HCT116 (cell line): ENCODE data around the gene APLN.

Experiments
- CTCF ChIP-seq, 3 experiments: fragments of 200-600 bp in 1 of 3; sonication (generic) in 1 of 3; IDR thresholded peaks in 2 of 3; conservative IDR thresholded peaks in 1 of 3; 2 replicates each; pipeline ENCODE4 v1.5.1; 2012 to 2017; ENCODE audit warnings: low read depth in 2 of 3, low read length in 2 of 3, antibody characterized with exemption in 1 of 3, borderline replicate concordance in 1 of 3, control low read depth in 1 of 3, mild to moderate bottlenecking in 1 of 3, mixed read lengths in 1 of 3, mixed run types in 1 of 3, moderate library complexity in 1 of 3; ENCODE audit not compliant: insufficient read depth in 1 of 3
- EZH2 ChIP-seq: fragments of 200-600 bp; sonication (generic); IDR thresholded peaks from 2 replicates; pipeline ENCODE4 v1.6.1; 2017; ENCODE audit warnings: antibody characterized with exemption, mixed run types
- FOSL1 ChIP-seq: IDR thresholded peaks from 2 replicates; pipeline ENCODE4 v1.6.1; 2012; ENCODE audit warnings: low read depth
- MAX ChIP-seq: IDR thresholded peaks from 2 replicates; pipeline ENCODE4 v1.6.1; 2012
- POLR2A ChIP-seq: IDR thresholded peaks from 2 replicates; pipeline ENCODE4 v1.7.0; 2011; ENCODE audit warnings: borderline replicate concordance; ENCODE audit not compliant: insufficient read depth, insufficient read length; ENCODE audit errors: extremely low read depth
- POLR2AphosphoS5 ChIP-seq: IDR thresholded peaks from 2 replicates; pipeline ENCODE4 v1.6.1; 2011; ENCODE audit warnings: mild to moderate bottlenecking, low read depth, low read length, moderate library complexity
- TF ChIP-seq, protein P1 (sequence below): IDR thresholded peaks from 2 replicates; pipeline ENCODE4 v1.6.1; 2012; ENCODE audit warnings: low read depth

- TF ChIP-seq FOSL1: no peak
- TF ChIP-seq POLR2A: no peak
- TF ChIP-seq CTCF (IDR thresholded peaks at IDR 0.05 in 2 of 3, conservative IDR thresholded peaks at IDR 0.05 in 1 of 3; ENCODE audit: borderline replicate concordance in 1 of 3, insufficient read depth in 1 of 3, low read depth in 2 of 3, low read length in 2 of 3): no peak
- no peak for TF ChIP-seq MAX
- no peak for TF ChIP-seq POLR2AphosphoS5
- TF ChIP-seq, protein P1, sequence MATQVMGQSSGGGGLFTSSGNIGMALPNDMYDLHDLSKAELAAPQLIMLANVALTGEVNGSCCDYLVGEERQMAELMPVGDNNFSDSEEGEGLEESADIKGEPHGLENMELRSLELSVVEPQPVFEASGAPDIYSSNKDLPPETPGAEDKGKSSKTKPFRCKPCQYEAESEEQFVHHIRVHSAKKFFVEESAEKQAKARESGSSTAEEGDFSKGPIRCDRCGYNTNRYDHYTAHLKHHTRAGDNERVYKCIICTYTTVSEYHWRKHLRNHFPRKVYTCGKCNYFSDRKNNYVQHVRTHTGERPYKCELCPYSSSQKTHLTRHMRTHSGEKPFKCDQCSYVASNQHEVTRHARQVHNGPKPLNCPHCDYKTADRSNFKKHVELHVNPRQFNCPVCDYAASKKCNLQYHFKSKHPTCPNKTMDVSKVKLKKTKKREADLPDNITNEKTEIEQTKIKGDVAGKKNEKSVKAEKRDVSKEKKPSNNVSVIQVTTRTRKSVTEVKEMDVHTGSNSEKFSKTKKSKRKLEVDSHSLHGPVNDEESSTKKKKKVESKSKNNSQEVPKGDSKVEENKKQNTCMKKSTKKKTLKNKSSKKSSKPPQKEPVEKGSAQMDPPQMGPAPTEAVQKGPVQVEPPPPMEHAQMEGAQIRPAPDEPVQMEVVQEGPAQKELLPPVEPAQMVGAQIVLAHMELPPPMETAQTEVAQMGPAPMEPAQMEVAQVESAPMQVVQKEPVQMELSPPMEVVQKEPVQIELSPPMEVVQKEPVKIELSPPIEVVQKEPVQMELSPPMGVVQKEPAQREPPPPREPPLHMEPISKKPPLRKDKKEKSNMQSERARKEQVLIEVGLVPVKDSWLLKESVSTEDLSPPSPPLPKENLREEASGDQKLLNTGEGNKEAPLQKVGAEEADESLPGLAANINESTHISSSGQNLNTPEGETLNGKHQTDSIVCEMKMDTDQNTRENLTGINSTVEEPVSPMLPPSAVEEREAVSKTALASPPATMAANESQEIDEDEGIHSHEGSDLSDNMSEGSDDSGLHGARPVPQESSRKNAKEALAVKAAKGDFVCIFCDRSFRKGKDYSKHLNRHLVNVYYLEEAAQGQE: no peak
- TF ChIP-seq EZH2: no peak
These were observed 43.4 kb upstream of the APLN start for GRCh38 chrX:129698150-129698549.
